ENCODE results near the gene GTPBP3.
A peak's percentile ranks its signal among the peaks of the same experiment; 100 is the strongest.
"Not testable (repeated sequence)": the region's sequence is repeated elsewhere in the genome, so short reads cannot be mapped to it uniquely, and the experiment has no call there.

GTPBP3 gene

DNA sequence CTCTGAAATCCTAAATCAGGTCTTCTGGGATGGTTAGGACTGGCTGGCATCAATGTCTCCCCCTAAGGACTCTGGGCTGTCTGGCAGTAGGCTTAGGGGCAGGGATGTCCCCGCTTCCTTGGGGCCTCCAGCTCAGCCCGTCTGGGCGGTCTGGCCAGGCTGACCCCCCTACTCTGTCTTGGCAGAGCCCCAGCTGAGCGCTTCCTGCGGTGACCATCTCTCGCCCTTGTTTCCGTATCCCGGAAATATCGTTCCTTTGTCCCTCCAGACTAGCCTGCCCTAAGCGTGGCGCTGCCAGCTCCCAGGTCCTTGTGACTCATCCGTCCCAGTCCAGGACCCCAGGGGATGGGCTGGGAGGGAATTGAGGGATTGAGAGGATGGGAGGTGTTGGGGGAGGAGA, 11.3 kb downstream of the GTPBP3 start:
- Histone ChIP-seq H3K4me1 (ENCODE audit: control insufficient read depth, insufficient read depth, low read length, poor library complexity, severe bottlenecking) (peaks cover 25% of the 10 kb centered on the region), H3K4me3 (ENCODE audit: extremely low read depth, insufficient read depth, low read length, poor library complexity, severe bottlenecking) (no peak overlapping the region), H3K9me3 (ENCODE audit: control insufficient read depth, low read length) (no peaks in the 10 kb centered on the region), H3K27ac (ENCODE audit: low read depth, low read length, severe bottlenecking) (peak overlapping the region; percentile 83), H3K36me3 (ENCODE audit: control insufficient read depth, insufficient read depth, low read length) (peaks cover 5% of the 10 kb centered on the region)
- WGBS, 2 experiments (ENCODE audit: insufficient coverage in 2 of 2) = 11 to 14% methylated on average over 5 to 7 of the region's 12 CpGs

DNA sequence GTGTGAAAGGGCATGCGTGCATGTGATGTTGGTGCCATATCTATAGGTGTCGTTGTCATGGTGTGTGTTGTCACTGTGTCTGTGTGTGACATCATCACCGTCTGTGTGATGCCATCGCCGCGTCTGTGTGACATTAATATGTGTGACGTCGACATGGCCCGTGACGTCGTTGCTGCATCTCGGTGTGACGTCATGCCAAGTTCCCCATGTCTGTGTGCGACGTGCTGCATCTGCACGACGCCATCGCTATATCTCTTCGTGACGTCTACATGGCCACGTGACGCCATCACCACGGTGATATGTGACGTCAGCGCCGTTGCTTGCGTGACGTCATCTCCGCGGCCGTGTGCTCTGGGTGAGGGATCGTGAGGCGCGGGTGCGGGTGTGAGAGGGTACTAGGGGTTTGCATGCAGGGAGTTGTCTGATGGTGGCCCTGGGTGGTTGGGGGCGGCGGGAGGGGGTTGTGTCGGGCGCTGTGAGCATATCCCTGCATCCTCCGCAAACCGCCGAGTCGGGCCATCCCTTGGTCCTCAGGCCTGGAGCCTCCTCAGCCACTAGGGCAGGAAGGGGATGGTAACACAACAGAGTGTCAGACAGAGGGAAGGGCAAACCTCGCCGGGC, 14.6 kb downstream of the GTPBP3 start:
- no peak overlapping the region for H3K4me3 ChIP-seq (ENCODE audit: extremely low read depth, insufficient read depth, low read length, poor library complexity, severe bottlenecking)
- WGBS, 2 experiments (ENCODE audit: insufficient coverage in 2 of 2) = 94 to 96% methylated on average over 33 to 35 of the region's 45 CpGs
- peaks cover 25% of the 10 kb centered on the region for H3K4me1 ChIP-seq (ENCODE audit: control insufficient read depth, insufficient read depth, low read length, poor library complexity, severe bottlenecking)
- H3K27ac ChIP-seq (ENCODE audit: low read depth, low read length, severe bottlenecking) = no peak overlapping the region
- no peaks in the 10 kb centered on the region for H3K36me3 ChIP-seq (ENCODE audit: control insufficient read depth, insufficient read depth, low read length)
- H3K9me3 ChIP-seq (ENCODE audit: control insufficient read depth, low read length) = no peaks in the 10 kb centered on the region

DNA sequence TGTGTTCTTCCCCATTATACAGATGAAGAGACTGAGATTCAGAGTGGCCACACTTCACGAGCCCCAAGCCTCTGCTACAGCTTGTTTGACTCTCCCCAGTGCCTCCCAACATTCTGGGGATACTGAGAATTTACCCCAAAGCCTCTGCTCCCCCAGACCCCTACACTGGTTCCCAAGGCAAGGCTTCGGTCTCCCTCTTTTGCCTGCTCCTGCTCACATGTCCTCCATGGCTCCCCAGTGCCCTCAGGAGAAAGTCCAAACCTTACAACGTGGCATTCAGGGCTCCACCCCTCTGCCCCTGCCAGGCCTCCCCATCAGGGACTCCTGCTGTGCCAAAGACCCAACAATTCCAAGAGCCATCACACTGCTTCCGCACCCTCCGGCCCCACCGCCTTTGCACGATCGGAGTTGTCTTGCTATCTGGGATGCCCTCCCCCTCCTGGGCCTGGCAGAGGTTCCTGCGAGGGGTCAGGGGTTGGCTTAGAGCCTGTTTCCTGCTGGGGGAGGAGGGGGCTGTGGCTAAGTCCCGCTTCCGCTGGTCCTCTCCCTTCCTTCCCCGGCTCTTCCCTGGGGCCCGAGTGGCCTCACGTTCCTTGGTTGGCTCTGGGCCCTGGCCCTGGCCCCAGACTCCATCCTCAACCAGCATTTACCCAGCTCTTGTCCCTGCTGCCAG, 15.4 kb downstream of the GTPBP3 start:
- Histone ChIP-seq H3K27ac (ENCODE audit: low read depth, low read length, severe bottlenecking) (no peak overlapping the region), H3K9me3 (ENCODE audit: control insufficient read depth, low read length) (no peaks in the 10 kb centered on the region), H3K36me3 (ENCODE audit: control insufficient read depth, insufficient read depth, low read length) (no peaks in the 10 kb centered on the region), H3K4me3 (ENCODE audit: extremely low read depth, insufficient read depth, low read length, poor library complexity, severe bottlenecking) (no peak overlapping the region), H3K4me1 (ENCODE audit: control insufficient read depth, insufficient read depth, low read length, poor library complexity, severe bottlenecking) (peaks cover 21% of the 10 kb centered on the region)
- WGBS, 2 experiments (ENCODE audit: insufficient coverage in 2 of 2) = 79 to 85% methylated on average over 9 to 11 of the region's 14 CpGs

DNA sequence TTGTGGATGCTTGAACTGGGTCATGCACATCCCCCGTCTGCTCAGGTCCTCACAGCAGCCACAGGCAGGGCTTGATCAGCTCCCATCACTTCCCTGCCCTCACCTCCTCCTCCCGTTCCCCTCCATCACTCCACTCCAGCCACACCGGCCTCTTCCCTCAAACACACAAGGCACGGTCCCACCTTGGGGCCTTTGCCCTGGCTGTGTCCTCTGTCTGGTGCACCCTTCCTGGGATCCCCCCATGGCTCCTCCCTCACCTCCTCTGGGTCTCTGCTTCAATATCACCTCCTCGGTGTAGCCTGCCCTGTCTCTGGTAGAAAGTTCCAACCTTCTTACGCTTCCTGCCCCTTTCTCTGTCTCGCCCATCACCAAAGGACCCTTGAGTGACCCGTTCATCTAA, 16.0 kb downstream of the GTPBP3 start:
- Histone ChIP-seq H3K27ac (ENCODE audit: low read depth, low read length, severe bottlenecking) (no peak overlapping the region), H3K4me3 (ENCODE audit: extremely low read depth, insufficient read depth, low read length, poor library complexity, severe bottlenecking) (no peak overlapping the region), H3K9me3 (ENCODE audit: control insufficient read depth, low read length) (no peaks in the 10 kb centered on the region), H3K4me1 (ENCODE audit: control insufficient read depth, insufficient read depth, low read length, poor library complexity, severe bottlenecking) (peaks cover 21% of the 10 kb centered on the region), H3K36me3 (ENCODE audit: control insufficient read depth, insufficient read depth, low read length) (no peaks in the 10 kb centered on the region)
- WGBS, 2 experiments (ENCODE audit: insufficient coverage in 2 of 2) = 90 to 96% methylated on average over 8 of the region's 8 CpGs

DNA sequence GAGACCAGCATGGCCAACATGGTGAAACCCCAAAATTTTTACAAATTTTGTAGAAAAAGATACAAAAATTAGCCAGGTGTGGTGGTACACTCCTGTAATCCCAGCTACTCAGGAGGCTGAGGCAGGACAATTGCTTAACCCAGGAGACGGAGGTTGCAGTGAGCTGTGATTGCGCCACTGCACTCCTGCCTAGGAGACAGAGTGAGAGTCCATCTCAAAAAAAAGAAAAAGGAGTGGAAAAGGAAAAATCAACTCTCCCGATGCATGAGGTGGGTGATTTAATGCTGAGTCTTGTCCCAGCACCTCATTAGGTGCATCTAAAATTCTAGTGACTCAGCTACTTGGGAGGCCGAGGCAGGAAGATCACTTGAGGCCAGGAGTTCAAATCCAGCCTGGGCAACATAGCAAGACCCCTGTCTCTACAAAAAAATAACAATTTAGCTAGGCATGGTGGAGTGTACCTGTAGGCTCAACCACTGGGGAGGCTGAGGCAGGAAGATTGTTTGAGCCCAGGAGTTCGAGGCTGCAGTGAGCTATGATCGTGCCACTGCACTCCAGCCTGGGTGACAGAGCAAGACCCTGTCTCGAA, 19.8 kb downstream of the GTPBP3 start:
- H3K4me1 ChIP-seq (ENCODE audit: control insufficient read depth, insufficient read depth, low read length, poor library complexity, severe bottlenecking) = peaks cover 12% of the 10 kb centered on the region
- WGBS, 2 experiments (ENCODE audit: insufficient coverage in 2 of 2) = 94 to 96% methylated on average over 7 of the region's 7 CpGs
- H3K27ac ChIP-seq (ENCODE audit: low read depth, low read length, severe bottlenecking) = no peak overlapping the region

DNA sequence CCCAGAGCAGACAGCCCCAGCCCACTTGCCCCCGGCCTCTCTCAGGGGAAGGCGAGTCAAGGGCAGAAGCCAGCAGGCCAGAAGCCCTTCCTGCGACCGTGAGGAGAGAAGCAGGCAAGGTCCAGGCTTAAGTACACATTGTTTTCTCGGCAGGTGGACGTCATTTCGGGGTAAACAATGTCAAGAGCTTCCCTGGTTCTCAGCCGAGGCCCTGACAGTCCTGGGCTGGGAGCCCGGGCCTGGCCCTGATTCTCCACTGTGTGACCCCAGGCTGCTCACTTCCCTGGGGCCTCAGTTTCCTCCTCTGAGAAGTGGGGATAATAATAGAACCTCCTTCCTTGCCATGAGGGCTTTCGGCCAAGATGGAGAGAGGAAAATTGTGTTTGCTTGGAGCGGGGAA, 20.4 kb downstream of the GTPBP3 start:
- peaks cover 12% of the 10 kb centered on the region for H3K4me1 ChIP-seq (ENCODE audit: control insufficient read depth, insufficient read depth, low read length, poor library complexity, severe bottlenecking)
- H3K9me3 ChIP-seq (ENCODE audit: control insufficient read depth, low read length) = no peaks in the 10 kb centered on the region
- WGBS, 2 experiments (ENCODE audit: insufficient coverage in 2 of 2) = 87 to 94% methylated on average over 8 to 9 of the region's 11 CpGs
- H3K4me3 ChIP-seq (ENCODE audit: extremely low read depth, insufficient read depth, low read length, poor library complexity, severe bottlenecking) = no peak overlapping the region
- H3K27ac ChIP-seq (ENCODE audit: low read depth, low read length, severe bottlenecking) = no peak overlapping the region
- H3K36me3 ChIP-seq (ENCODE audit: control insufficient read depth, insufficient read depth, low read length) = no peaks in the 10 kb centered on the region

More for the DNA sequence above, 19.8 kb downstream of the GTPBP3 start:
- H3K9me3 ChIP-seq (ENCODE audit: control insufficient read depth, low read length) = no peaks in the 10 kb centered on the region
- H3K4me3 ChIP-seq (ENCODE audit: extremely low read depth, insufficient read depth, low read length, poor library complexity, severe bottlenecking) = no peak overlapping the region
- no peaks in the 10 kb centered on the region for H3K36me3 ChIP-seq (ENCODE audit: control insufficient read depth, insufficient read depth, low read length)

DNA sequence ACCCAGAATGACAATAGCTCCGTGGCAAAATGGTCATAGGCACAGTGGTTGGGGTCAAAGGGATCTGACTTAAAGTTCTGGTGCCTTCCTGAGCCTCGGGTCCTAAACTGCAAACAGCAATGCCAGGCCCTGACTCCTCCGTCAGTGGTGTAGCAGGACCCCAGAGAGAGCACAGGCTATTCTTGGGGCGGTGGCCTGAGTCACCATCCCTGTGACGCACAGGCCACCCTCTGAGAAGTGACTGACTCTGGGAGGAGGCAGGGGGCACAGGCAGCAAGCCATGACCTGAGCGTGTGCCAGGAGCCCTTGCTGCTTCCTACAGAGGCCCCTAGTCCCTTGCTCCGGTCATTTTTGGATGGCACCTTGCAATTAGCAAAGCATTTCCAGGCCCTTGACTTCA, 21.0 kb downstream of the GTPBP3 start:
- Histone ChIP-seq H3K9me3 (ENCODE audit: control insufficient read depth, low read length) (no peaks in the 10 kb centered on the region), H3K4me1 (ENCODE audit: control insufficient read depth, insufficient read depth, low read length, poor library complexity, severe bottlenecking) (peaks cover 7% of the 10 kb centered on the region), H3K36me3 (ENCODE audit: control insufficient read depth, insufficient read depth, low read length) (no peaks in the 10 kb centered on the region), H3K27ac (ENCODE audit: low read depth, low read length, severe bottlenecking) (no peak overlapping the region), H3K4me3 (ENCODE audit: extremely low read depth, insufficient read depth, low read length, poor library complexity, severe bottlenecking) (no peak overlapping the region)
- WGBS, 2 experiments (ENCODE audit: insufficient coverage in 2 of 2) = 87 to 95% methylated on average over 7 of the region's 7 CpGs

DNA sequence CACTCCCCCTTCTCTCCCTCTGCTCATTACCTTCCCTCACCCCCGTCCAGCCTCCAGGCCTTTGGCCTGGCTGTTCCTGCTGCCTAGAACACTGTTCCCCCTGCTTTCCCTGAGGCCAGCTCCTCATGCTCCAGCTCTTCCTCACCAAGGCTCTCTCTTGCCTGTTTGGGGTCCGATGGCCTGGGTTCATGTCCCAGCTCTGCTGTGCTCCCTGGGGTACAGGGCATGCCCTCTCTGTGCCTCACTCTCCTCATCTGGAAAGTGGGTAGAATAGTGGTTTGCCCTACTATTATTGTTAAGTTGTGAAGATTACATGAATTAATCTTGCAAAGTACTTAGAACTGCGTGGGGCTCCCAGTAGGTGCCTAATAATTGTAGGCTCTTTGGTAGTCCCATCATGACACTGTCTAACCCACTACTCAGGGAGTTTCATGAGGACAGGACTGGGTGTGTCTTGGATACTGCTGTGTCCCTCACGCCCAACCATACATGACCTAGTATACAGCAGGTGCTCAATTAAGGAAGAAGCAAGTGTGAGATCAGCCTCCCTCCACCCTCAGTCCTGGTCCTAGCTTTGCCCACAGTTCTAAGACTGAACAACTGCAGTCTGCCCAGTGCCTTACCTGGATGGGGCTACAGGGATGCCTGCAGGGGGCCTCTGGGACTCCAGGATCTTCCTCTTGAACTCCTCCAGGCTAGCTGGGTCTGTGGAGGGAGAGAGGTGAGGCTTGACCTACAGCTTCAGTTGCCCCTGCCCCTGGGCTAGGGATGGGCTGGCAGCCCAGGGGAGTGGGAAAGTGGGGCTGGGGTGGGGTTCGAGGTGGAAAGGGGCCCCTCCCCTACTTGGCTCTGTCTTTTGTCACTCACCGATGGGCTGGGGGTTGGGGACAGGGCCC, 22.8 kb downstream of the GTPBP3 start:
- 80 to 100% methylated on average over 2 to 3 of the region's 6 CpGs for WGBS, 2 experiments (ENCODE audit: insufficient coverage in 2 of 2)
- no peaks in the 10 kb centered on the region for H3K36me3 ChIP-seq (ENCODE audit: control insufficient read depth, insufficient read depth, low read length)
- no peak overlapping the region for H3K27ac ChIP-seq (ENCODE audit: low read depth, low read length, severe bottlenecking)
- no peak overlapping the region for H3K4me3 ChIP-seq (ENCODE audit: extremely low read depth, insufficient read depth, low read length, poor library complexity, severe bottlenecking)
- H3K9me3 ChIP-seq (ENCODE audit: control insufficient read depth, low read length) = no peaks in the 10 kb centered on the region
- H3K4me1 ChIP-seq (ENCODE audit: control insufficient read depth, insufficient read depth, low read length, poor library complexity, severe bottlenecking) = peaks cover 7% of the 10 kb centered on the region

DNA sequence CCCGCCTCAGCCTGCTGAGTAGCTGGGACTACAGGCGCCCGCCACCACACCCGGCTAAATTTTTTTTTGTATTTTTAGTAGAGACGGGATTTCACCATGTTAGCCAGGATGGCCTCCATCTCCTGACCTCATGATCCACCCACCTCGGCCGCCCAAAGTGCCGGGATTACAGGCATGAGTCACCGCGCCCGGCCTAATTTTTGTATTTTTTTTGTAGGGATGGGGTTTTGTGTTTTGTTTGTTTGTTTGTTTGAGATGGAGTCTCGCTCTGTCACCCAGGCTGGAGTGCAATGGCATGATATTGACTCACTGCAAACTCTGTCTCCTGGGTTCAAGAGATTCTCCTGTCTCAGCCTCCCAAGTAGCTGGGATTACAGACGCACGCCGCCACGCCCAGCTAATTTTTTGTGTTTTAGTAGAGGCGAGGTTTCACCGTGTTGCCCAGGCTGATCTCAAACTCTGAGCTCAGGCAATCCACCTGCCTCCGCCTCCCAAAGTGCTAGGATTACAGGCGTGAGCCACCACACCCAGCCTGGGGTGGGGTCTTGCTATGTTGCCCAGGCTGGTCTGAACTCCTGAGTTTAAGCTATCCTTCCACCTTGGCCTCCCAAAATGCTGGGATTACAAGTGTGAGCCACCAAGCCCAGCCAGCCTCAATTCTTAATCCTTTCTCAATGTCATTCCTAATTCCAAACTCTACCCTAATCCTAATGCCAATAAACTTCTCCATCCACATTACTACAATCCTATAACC, 26.7 kb downstream of the GTPBP3 start:
- not testable (repeated sequence) for H3K27ac ChIP-seq (ENCODE audit: low read depth, low read length, severe bottlenecking); H3K4me3 ChIP-seq (ENCODE audit: extremely low read depth, insufficient read depth, low read length, poor library complexity, severe bottlenecking); H3K36me3 ChIP-seq (ENCODE audit: control insufficient read depth, insufficient read depth, low read length); H3K9me3 ChIP-seq (ENCODE audit: control insufficient read depth, low read length); H3K4me1 ChIP-seq (ENCODE audit: control insufficient read depth, insufficient read depth, low read length, poor library complexity, severe bottlenecking)
- WGBS, 2 experiments (ENCODE audit: insufficient coverage in 2 of 2) = 92 to 93% methylated on average over 4 to 10 of the region's 20 CpGs

DNA sequence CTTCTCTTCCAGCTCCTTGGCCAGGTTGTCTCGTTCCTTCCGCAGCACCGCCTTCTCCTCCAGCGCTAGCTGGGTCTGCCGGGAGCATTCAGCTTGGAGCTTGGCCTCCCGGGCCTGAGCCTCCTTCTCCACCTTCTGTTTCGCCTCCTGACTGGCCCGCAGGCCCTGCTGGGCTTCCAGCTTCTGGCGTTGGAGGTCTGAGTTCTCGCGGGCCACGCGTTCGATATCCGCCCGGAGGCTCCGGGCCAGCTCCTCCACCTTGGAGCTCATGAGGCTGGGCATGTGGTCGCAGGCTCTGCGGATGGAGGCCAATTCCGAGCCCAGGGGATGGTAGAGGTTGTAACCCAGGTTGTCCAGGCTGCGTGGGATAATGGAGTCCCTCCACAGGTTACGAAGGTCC, 28.0 kb downstream of the GTPBP3 start:
- Histone ChIP-seq H3K4me3 (ENCODE audit: extremely low read depth, insufficient read depth, low read length, poor library complexity, severe bottlenecking) (no peak overlapping the region), H3K9me3 (ENCODE audit: control insufficient read depth, low read length) (no peaks in the 10 kb centered on the region), H3K4me1 (ENCODE audit: control insufficient read depth, insufficient read depth, low read length, poor library complexity, severe bottlenecking) (peaks cover 4% of the 10 kb centered on the region), H3K27ac (ENCODE audit: low read depth, low read length, severe bottlenecking) (no peak overlapping the region), H3K36me3 (ENCODE audit: control insufficient read depth, insufficient read depth, low read length) (no peaks in the 10 kb centered on the region)
- WGBS, 2 experiments (ENCODE audit: insufficient coverage in 2 of 2) = 97 to 98% methylated on average over 13 to 22 of the region's 22 CpGs
